ENCODE results near the gene DNAH6.

Gene DNAH6

GRCh38 chr2:84487298-84487996 is 28.9 kb upstream of the DNAH6 start:
- TF ChIP-seq POLR2A (IDR thresholded peaks at IDR 0.05; ENCODE audit: extremely low read depth, insufficient read length) (no peak), MYC (IDR thresholded peaks at IDR 0.05; ENCODE audit: low read depth, low read length) (no peak), CTCF (IDR thresholded peaks at IDR 0.05; ENCODE audit: low read depth, low read length) (no peak), MAX (IDR thresholded peaks at IDR 0.05; ENCODE audit: low read depth, low read length) (no peak)
- H3K4me3 ChIP-seq (ENCODE audit: low read depth, low read length): no peak overlapping the region
- DNase-seq (ENCODE audit: low read depth): no peak

GRCh38 chr2:84491256-84491655 is 25.0 kb upstream of the DNAH6 start:
- no peak for TF ChIP-seq MAX (IDR thresholded peaks at IDR 0.05; ENCODE audit: low read depth, low read length)

GRCh38 chr2:84491741-84492140 is 24.6 kb upstream of the DNAH6 start:
- no peak overlapping the region for H3K4me3 ChIP-seq (ENCODE audit: low read depth, low read length)
- no peak for DNase-seq (ENCODE audit: low read depth)
- no peak for TF ChIP-seq MYC (IDR thresholded peaks at IDR 0.05; ENCODE audit: low read depth, low read length)
- TF ChIP-seq MAX (IDR thresholded peaks at IDR 0.05; ENCODE audit: low read depth, low read length): no peak
- TF ChIP-seq CTCF (IDR thresholded peaks at IDR 0.05; ENCODE audit: low read depth, low read length): no peak
- TF ChIP-seq POLR2A (IDR thresholded peaks at IDR 0.05; ENCODE audit: extremely low read depth, insufficient read length): no peak

More at GRCh38 chr2:84491256-84491655, 25.0 kb upstream of the DNAH6 start:
- DNase-seq (ENCODE audit: low read depth): no peak
- H3K4me3 ChIP-seq (ENCODE audit: low read depth, low read length): no peak overlapping the region

- no peak for DNase-seq (ENCODE audit: low read depth)
- H3K4me3 ChIP-seq (ENCODE audit: low read depth, low read length): no peak overlapping the region
- TF ChIP-seq CTCF (IDR thresholded peaks at IDR 0.05; ENCODE audit: low read depth, low read length): no peak
- TF ChIP-seq MAX (IDR thresholded peaks at IDR 0.05; ENCODE audit: low read depth, low read length): no peak
- TF ChIP-seq MYC (IDR thresholded peaks at IDR 0.05; ENCODE audit: low read depth, low read length): no peak
- TF ChIP-seq POLR2A (IDR thresholded peaks at IDR 0.05; ENCODE audit: extremely low read depth, insufficient read length): no peak
Measured at GRCh38 chr2:84492571-84492970, 23.7 kb upstream of the DNAH6 start.

- DNase-seq (ENCODE audit: low read depth): no peak
- H3K4me3 ChIP-seq (ENCODE audit: low read depth, low read length): no peak overlapping the region
- no peak for TF ChIP-seq MAX (IDR thresholded peaks at IDR 0.05; ENCODE audit: low read depth, low read length)
- no peak for TF ChIP-seq POLR2A (IDR thresholded peaks at IDR 0.05; ENCODE audit: extremely low read depth, insufficient read length)
- no peak for TF ChIP-seq CTCF (IDR thresholded peaks at IDR 0.05; ENCODE audit: low read depth, low read length)
- TF ChIP-seq MYC (IDR thresholded peaks at IDR 0.05; ENCODE audit: low read depth, low read length): no peak
Measured at GRCh38 chr2:84493514-84493913, 22.8 kb upstream of the DNAH6 start.

GRCh38 chr2:84494070-84494469 is 22.2 kb upstream of the DNAH6 start:
- TF ChIP-seq POLR2A (IDR thresholded peaks at IDR 0.05; ENCODE audit: extremely low read depth, insufficient read length) (no peak), MYC (IDR thresholded peaks at IDR 0.05; ENCODE audit: low read depth, low read length) (no peak), MAX (IDR thresholded peaks at IDR 0.05; ENCODE audit: low read depth, low read length) (no peak), CTCF (IDR thresholded peaks at IDR 0.05; ENCODE audit: low read depth, low read length) (no peak)
- no peak overlapping the region for H3K4me3 ChIP-seq (ENCODE audit: low read depth, low read length)
- DNase-seq (ENCODE audit: low read depth): no peak

Data from NB4 (cell line).